HPDE6-E6E7 (cell line): ENCODE data around the gene MEF2D.
A peak's percentile ranks its signal among the peaks of the same experiment; 100 is the strongest.

ENCODE experiments used
- DNase-seq: peaks from one replicate; pipeline ENCODE4 v3.0.0; 2011; ENCODE audit warnings: missing footprints; ENCODE audit errors: extremely low spot score

Gene MEF2D

DNA sequence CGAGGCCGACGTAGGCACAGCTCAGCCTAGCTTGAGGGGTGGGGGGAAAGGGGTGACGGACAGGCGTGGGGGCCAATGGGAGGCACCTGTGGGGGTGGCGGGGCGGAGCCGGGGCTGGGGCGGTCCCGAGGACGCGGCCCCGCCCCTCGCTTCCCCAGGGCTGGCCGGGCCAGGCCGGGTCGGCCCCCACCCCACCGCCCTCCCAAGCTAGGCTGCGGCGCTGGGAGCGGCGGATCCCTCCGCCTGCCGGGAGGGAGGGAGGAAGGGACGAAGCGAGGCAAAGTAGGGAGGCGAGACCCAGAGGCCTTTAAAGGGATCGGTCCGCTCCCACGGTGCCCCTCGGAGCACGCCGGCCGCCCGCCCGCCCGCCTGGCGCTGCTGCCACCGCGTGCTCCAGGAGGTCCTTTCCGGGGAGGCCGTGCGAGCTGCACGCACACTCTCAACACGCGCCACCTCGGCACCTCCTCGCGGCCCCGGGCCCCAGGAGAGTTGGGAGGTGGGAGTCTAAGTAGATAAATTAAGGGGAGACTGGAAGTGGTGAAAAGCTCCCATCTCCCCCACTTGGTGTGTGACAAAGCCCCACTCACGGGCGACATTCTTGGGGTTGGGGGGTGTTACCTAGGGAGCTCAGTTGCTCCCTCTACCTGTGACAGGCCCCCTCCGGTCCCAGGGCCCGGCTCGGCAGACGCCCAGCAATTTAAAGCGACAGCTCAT lies 375 bp upstream of the MEF2D start:
- DNase-seq = peak; percentile 84

- no peak for DNase-seq
These were observed 583 bp downstream of the MEF2D start for GRCh38 chr1:156499842-156500542.

DNA sequence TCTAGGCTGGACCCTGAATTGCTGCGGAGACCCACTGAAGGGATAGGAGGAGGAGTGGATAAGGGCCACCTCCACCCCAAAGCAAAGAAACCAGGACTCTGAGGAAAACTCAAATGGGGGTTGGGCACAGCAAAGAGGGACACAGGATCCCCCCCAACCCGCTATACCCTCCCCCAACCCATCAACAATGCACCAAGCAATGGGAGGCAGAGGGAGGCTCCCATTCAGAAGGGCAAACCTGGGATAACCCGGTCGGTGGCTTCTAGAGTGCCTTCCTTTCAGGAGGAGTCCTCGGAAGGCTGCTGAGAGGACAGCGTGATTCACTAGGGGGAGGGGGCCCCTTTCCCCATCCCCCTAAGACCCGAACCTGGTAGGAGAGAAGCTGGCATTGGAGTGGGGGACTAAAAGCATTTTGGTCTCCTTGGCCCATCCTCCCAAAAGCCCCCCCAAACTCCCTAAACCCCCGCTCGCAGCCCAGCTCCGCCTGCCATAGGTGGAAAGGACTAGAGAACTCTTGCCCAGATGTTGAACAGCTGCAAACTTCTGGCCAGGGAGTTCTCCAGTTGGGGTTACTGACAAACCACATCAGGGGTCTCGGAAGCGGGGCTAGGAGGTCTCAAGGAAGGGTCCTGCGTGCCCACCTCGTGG lies 1.3 kb downstream of the MEF2D start:
- no peak for DNase-seq

GRCh38 chr1:156498432-156499193 lies 2.0 kb downstream of the MEF2D start:
- DNase-seq = no peak

DNA sequence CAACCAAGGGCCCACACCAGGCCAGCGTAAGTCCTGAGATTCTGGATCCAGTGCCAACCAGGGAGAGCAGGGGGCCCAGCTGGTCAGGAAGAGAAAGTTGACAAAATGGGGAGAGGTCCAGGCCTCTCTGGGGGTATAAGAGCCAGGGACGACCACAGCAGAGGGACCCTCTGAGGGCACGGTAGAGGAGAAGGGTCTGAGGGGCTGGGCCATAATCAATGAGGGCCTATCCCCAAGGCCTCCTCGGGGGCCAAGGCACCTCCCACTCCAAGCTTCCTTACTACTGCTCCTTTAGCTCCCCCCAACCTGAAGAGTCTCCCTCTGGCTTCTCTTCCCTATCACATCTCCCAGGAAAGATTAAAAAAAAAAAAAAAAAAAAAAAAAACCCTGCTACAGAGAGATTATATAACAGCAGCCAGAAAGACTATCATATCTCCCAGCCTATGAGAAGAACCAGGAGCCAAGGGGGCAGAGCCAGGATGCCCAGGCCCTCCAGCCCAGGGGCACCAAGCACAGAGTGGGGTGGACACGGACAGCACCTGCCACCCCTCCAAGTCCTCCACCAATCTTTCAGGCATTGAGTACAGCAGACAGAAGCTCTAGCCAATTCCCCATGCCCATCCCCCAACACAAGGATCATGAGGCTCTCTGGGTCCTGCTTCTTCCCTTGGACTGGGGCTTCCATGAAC lies 2.7 kb downstream of the MEF2D start:
- no peak for DNase-seq

DNA sequence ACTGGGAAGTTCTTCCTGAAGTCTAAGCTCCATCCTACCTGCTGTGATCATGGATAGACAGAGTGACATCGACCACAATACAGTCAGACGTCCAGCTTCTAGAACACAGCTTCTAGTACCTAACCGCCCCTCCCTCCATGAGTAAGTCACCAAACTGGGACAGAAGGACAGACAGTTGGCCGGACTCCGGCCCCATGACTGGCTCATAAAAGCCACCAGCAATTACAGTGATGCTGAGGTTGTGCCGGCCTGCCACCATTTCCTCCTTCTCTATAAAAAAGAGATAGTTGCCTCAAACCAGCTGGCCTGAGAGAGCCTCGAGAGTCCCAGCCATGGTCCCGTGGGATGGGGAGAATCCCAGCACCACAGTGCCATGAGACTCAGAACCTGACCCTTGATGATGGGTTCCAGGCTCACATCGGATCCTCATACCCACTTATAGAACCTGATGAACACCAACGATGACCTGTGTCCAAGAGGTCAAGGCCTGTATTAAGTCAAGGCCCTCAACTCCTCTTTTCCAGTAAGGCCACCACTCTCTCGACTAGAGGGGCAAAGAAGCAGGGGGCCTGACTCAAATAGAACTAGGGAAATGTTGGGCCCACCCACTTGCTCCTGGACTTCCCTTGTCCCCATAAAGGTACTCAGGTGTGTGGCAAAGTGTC lies 3.4 kb downstream of the MEF2D start:
- no peak for DNase-seq

DNA sequence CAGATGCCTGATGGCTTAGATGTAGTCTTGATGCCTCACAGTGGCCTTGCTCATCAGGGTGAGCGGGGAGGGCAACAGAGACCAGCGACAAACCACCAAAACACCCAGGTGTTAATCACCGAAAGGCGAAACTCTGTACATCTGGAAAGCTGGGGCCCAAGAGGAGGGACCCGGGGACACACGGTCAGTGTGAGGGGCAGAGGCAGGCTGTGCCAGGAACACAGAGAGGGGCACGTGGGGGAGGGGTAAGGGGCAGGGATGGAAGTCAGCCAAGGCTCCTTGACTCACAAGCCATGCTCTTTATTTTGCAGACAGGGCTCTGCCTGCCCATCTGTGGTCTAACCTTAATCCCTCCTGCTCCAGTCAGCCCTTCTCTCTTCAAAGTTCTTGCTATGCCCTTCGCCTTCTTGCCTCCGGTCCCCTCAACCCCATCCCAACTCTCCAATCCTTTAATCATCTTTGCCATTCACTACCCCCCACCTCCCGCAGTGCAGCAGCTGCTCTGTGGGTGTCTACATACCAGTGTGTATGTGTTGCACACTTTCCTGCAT lies 4.3 kb downstream of the MEF2D start:
- DNase-seq = no peak

DNA sequence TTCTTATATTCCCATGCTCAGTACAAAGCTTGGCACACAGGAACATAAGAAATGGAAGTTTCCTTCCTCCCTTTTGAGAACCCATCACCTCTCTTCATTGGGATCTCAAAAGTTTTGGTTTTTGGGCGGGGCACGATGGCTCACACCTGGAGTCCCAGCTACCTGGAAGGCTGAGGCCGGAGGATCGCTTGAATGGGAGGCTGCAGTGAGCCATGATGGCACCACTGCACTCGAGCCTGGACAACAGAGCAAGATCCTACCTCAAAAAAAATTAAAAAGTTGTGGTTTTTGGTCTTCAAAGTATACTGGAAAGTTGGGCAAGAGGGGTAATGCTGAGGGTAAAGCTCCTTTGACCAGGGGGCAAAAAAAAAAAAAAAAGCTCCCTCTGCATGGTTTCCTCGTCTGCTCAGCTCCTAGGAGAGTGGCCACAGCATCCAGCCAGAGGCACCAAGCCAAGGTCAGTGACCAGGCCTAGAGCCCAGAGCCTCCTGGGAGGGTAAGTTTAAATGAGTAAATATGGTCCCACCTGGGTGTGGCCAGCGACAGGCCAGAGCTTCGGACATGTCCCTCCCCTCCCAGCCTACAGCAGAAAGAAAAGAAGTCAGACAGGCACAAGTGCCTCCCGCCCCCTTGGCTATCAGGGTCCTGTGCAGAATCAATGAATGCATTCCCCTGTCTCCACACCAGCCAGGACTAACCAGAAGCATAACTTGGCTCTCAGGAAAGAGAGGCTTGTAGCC lies 5.0 kb downstream of the MEF2D start:
- no peak for DNase-seq

DNA sequence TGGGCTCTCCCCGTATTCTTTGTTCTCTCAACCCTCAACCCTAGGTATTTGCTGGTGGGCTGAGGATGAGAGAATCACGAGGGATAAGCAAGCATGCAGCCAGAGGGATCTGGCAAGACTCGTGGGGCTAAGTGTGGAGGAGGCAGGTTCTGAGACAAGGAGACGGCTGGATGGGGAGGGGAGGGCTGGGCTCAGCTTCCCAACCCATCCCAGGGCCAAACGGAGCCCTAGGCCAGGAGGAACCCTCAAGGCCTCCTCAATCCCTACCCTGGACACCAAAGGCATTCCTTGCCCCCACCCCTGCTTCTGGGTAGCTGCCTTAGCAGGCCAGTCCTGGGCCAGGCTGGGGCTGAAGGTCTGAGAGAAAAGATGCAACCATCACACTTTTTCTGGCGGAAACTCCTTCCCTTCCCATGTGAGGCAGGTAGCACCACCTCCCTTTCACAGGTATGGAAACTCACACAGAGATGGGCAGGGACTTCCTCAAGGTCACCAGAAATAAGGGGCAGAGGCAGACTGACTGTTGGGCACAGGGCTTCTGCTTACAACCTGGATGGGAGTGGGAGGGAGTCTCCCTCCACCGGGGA lies 6.2 kb downstream of the MEF2D start:
- DNase-seq = no peak

- DNase-seq = no peak
These were observed 6.8 kb downstream of the MEF2D start for GRCh38 chr1:156493742-156494141.

DNA sequence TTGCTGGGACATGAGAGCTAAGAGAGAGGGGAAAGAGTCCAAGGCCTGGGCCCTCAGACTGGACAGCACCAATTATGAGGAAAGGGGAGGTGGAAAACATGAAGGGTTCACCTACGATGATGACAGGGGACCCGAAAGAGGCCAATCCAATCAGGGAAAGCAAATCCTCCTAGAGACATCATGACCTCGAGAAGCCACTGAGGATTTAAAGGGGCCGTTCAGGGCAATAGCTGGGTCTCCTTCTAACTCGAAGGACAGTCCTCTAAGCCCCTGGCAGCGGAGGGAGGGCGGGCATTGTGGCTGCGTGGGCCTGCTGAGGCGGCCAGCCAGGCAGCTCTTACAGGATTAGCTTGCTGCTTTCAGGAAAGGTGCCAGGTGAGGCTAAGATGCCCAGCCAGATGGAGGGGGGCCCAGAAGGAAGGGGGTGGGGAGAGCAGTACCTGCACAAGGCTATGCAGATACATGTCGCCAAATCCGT lies 7.4 kb downstream of the MEF2D start:
- DNase-seq = no peak

GRCh38 chr1:156492591-156493080 lies 7.9 kb downstream of the MEF2D start:
- DNase-seq = no peak

DNA sequence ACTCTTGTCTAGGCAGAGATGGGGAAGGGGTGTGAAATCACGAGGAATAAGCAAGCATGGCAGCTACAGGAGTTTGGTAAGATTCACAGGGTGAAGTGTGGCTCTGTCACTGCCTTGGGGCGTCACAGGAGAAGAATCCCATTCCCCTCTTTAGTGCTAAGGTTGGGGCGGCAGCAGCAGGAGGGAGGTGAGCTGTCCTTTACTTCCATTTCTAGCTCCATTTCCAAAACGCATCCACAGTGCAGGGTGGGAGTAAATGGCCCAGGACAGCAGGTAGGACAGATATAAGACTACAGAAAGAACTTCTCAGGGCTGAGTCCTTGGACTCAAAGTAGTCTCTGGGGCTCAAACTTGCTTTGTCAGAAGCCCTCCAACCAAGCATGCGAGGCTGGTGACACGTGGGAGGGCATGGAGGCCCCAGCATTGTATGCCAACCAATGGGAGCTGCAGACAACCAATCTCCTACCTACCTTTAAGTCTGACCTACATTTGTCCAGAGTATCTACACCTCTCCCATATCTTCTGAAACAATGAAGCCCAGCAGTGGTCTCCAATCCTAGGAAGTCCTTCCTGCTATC lies 8.5 kb downstream of the MEF2D start:
- no peak for DNase-seq

DNA sequence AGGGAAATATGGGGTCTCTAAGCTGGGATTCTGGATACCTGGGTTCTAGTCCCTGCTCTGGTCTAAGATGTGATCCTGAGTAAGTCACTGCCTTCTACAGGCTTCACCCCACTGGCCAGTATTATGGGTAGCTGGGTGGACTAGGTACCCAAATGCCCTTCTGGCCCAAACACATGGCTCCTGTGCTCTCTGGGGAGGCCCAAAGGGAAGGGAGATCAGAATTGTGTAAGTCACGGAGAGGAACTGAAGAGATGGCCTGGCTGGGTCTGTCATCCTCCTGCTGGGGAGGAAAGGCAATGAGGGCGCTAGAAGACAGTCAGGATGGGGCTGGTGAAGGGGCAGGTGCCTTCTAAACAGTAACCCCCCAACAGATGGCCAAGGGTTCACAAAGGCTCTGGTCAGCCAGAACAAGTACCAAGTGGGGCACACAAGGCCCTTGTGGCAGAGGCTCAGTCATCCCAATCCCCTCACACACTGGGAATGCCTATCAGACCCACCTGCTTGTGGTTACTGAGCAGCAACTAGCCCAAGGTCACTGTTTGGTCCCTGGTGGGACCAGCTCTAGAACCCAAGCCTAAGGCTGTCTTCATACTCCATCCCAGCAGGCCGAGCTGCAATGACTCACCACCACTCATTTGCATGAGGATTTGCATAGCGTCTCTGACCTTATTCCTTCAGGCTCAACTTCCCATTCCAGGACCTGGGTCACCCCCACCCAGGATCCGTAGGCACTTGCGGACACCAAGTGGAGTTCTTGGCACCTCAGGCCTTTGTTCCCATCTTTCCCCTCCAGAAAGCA lies 9.2 kb downstream of the MEF2D start:
- DNase-seq = no peak

- no peak for DNase-seq
These were observed 10.1 kb downstream of the MEF2D start for GRCh38 chr1:156490401-156491032.

GRCh38 chr1:156489935-156490293 lies 10.7 kb downstream of the MEF2D start:
- no peak for DNase-seq

GRCh38 chr1:156489166-156489934 lies 11.2 kb downstream of the MEF2D start:
- DNase-seq = no peak
